ENCODE data around the gene ADGRD1.

The ADGRD1 gene

GRCh38 chr12:131162113-131162512 lies 208.4 kb downstream of the ADGRD1 start:
- Histone ChIP-seq H3K27ac (replicated peaks) (no peak overlapping the region), H3K4me3 (replicated peaks; ENCODE audit: insufficient read depth, low read length) (no peak overlapping the region), H3K27me3 (ENCODE audit: insufficient read depth, poor library complexity, severe bottlenecking) (no peaks in the 10 kb centered on the region)
- DNase-seq (ENCODE audit: low read depth in 1 of 2, low spot score in 1 of 2), result no peak
- TF ChIP-seq POLR2AphosphoS5 (IDR thresholded peaks at IDR 0.05; ENCODE audit: low read depth), result no peak
- TF ChIP-seq REST (IDR thresholded peaks at IDR 0.05; ENCODE audit: insufficient replicate concordance, low read depth), result no peak
- TF ChIP-seq GABPA (IDR thresholded peaks at IDR 0.05; ENCODE audit: low read depth), result no peak
- no peak for TF ChIP-seq SPI1 (IDR thresholded peaks at IDR 0.05; ENCODE audit: borderline replicate concordance, low read depth)
- no peak for TF ChIP-seq CTCF (IDR thresholded peaks at IDR 0.05; ENCODE audit: insufficient read depth, low read length)

GRCh38 chr12:131163189-131163738 lies 209.6 kb downstream of the ADGRD1 start:
- TF ChIP-seq REST (IDR thresholded peaks at IDR 0.05; ENCODE audit: insufficient replicate concordance, low read depth) (no peak), CTCF (IDR thresholded peaks at IDR 0.05; ENCODE audit: insufficient read depth, low read length) (no peak), POLR2AphosphoS5 (IDR thresholded peaks at IDR 0.05; ENCODE audit: low read depth) (no peak), GABPA (IDR thresholded peaks at IDR 0.05; ENCODE audit: low read depth) (no peak), SPI1 (IDR thresholded peaks at IDR 0.05; ENCODE audit: borderline replicate concordance, low read depth) (no peak)
- Histone ChIP-seq H3K27me3 (ENCODE audit: insufficient read depth, poor library complexity, severe bottlenecking) (no peaks in the 10 kb centered on the region), H3K27ac (replicated peaks) (no peak overlapping the region), H3K4me3 (replicated peaks; ENCODE audit: insufficient read depth, low read length) (no peak overlapping the region)
- DNase-seq (ENCODE audit: low read depth in 1 of 2, low spot score in 1 of 2), result no peak

GRCh38 chr12:131164096-131164872 lies 210.6 kb downstream of the ADGRD1 start:
- Histone ChIP-seq H3K27ac (replicated peaks) (no peak overlapping the region), H3K4me3 (replicated peaks; ENCODE audit: insufficient read depth, low read length) (no peak overlapping the region), H3K27me3 (ENCODE audit: insufficient read depth, poor library complexity, severe bottlenecking) (no peaks in the 10 kb centered on the region)
- no peak for DNase-seq (ENCODE audit: low read depth in 1 of 2, low spot score in 1 of 2)
- TF ChIP-seq CTCF (IDR thresholded peaks at IDR 0.05; ENCODE audit: insufficient read depth, low read length), result no peak
- TF ChIP-seq POLR2AphosphoS5 (IDR thresholded peaks at IDR 0.05; ENCODE audit: low read depth), result no peak
- no peak for TF ChIP-seq SPI1 (IDR thresholded peaks at IDR 0.05; ENCODE audit: borderline replicate concordance, low read depth)
- no peak for TF ChIP-seq GABPA (IDR thresholded peaks at IDR 0.05; ENCODE audit: low read depth)
- TF ChIP-seq REST (IDR thresholded peaks at IDR 0.05; ENCODE audit: insufficient replicate concordance, low read depth), result no peak
